ENCODE measurements around the gene ZNF576.

DNA sequence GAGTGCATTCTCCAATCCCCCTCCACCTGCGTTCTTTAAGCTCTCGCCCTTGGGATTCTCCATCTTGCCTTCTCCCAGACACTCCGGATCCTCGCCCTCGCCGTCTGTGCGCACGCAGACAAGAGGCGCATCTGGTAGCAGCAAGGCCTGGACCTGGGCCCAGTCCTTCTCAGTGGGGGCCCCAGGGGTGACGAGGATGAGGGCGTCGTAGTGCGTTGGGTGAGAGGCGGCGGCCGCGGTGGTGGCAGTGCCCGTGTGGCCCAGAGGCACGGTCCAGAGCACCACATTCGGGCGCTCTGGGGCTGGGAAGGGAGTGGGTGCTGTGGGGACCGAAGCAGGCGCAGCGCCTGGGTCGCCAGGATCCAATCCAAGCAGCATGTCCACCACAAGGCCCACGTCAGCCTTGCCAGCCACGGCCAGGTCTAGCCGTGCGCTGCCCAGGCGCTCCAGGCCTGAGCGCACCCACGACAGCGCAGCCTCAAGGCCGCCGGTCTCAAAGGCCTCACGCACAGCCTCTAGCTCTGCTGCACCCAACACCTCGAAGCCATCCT is 3.5 kb upstream of the ZNF576 start:
- TF ChIP-seq NANOG (IDR thresholded peaks at IDR 0.05; ENCODE audit: borderline replicate concordance) (no peak), EZH2phosphoT487 (IDR thresholded peaks at IDR 0.05; ENCODE audit: unreplicated experiment) (no peak), EZH2 (IDR thresholded peaks at IDR 0.05; ENCODE audit: low read depth, unreplicated experiment) (no peak), POLR2AphosphoS5 (IDR thresholded peaks at IDR 0.05; ENCODE audit: low read depth) (no peak), CREB1 (CRISPR knock-in tag; IDR thresholded peaks at IDR 0.05; ENCODE audit: low read depth) (no peak), ZNF331 (CRISPR knock-in tag; IDR thresholded peaks at IDR 0.05; ENCODE audit: low read depth) (no peak)
- TF ChIP-seq, protein P1, sequence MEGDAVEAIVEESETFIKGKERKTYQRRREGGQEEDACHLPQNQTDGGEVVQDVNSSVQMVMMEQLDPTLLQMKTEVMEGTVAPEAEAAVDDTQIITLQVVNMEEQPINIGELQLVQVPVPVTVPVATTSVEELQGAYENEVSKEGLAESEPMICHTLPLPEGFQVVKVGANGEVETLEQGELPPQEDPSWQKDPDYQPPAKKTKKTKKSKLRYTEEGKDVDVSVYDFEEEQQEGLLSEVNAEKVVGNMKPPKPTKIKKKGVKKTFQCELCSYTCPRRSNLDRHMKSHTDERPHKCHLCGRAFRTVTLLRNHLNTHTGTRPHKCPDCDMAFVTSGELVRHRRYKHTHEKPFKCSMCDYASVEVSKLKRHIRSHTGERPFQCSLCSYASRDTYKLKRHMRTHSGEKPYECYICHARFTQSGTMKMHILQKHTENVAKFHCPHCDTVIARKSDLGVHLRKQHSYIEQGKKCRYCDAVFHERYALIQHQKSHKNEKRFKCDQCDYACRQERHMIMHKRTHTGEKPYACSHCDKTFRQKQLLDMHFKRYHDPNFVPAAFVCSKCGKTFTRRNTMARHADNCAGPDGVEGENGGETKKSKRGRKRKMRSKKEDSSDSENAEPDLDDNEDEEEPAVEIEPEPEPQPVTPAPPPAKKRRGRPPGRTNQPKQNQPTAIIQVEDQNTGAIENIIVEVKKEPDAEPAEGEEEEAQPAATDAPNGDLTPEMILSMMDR (conservative IDR thresholded peaks at IDR 0.05; ENCODE audit: low read depth in 2 of 2): no peak
- TF ChIP-seq, protein P2, sequence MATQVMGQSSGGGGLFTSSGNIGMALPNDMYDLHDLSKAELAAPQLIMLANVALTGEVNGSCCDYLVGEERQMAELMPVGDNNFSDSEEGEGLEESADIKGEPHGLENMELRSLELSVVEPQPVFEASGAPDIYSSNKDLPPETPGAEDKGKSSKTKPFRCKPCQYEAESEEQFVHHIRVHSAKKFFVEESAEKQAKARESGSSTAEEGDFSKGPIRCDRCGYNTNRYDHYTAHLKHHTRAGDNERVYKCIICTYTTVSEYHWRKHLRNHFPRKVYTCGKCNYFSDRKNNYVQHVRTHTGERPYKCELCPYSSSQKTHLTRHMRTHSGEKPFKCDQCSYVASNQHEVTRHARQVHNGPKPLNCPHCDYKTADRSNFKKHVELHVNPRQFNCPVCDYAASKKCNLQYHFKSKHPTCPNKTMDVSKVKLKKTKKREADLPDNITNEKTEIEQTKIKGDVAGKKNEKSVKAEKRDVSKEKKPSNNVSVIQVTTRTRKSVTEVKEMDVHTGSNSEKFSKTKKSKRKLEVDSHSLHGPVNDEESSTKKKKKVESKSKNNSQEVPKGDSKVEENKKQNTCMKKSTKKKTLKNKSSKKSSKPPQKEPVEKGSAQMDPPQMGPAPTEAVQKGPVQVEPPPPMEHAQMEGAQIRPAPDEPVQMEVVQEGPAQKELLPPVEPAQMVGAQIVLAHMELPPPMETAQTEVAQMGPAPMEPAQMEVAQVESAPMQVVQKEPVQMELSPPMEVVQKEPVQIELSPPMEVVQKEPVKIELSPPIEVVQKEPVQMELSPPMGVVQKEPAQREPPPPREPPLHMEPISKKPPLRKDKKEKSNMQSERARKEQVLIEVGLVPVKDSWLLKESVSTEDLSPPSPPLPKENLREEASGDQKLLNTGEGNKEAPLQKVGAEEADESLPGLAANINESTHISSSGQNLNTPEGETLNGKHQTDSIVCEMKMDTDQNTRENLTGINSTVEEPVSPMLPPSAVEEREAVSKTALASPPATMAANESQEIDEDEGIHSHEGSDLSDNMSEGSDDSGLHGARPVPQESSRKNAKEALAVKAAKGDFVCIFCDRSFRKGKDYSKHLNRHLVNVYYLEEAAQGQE (IDR thresholded peaks at IDR 0.05; ENCODE audit: unreplicated experiment): no peak
- TF ChIP-seq, protein P3, sequence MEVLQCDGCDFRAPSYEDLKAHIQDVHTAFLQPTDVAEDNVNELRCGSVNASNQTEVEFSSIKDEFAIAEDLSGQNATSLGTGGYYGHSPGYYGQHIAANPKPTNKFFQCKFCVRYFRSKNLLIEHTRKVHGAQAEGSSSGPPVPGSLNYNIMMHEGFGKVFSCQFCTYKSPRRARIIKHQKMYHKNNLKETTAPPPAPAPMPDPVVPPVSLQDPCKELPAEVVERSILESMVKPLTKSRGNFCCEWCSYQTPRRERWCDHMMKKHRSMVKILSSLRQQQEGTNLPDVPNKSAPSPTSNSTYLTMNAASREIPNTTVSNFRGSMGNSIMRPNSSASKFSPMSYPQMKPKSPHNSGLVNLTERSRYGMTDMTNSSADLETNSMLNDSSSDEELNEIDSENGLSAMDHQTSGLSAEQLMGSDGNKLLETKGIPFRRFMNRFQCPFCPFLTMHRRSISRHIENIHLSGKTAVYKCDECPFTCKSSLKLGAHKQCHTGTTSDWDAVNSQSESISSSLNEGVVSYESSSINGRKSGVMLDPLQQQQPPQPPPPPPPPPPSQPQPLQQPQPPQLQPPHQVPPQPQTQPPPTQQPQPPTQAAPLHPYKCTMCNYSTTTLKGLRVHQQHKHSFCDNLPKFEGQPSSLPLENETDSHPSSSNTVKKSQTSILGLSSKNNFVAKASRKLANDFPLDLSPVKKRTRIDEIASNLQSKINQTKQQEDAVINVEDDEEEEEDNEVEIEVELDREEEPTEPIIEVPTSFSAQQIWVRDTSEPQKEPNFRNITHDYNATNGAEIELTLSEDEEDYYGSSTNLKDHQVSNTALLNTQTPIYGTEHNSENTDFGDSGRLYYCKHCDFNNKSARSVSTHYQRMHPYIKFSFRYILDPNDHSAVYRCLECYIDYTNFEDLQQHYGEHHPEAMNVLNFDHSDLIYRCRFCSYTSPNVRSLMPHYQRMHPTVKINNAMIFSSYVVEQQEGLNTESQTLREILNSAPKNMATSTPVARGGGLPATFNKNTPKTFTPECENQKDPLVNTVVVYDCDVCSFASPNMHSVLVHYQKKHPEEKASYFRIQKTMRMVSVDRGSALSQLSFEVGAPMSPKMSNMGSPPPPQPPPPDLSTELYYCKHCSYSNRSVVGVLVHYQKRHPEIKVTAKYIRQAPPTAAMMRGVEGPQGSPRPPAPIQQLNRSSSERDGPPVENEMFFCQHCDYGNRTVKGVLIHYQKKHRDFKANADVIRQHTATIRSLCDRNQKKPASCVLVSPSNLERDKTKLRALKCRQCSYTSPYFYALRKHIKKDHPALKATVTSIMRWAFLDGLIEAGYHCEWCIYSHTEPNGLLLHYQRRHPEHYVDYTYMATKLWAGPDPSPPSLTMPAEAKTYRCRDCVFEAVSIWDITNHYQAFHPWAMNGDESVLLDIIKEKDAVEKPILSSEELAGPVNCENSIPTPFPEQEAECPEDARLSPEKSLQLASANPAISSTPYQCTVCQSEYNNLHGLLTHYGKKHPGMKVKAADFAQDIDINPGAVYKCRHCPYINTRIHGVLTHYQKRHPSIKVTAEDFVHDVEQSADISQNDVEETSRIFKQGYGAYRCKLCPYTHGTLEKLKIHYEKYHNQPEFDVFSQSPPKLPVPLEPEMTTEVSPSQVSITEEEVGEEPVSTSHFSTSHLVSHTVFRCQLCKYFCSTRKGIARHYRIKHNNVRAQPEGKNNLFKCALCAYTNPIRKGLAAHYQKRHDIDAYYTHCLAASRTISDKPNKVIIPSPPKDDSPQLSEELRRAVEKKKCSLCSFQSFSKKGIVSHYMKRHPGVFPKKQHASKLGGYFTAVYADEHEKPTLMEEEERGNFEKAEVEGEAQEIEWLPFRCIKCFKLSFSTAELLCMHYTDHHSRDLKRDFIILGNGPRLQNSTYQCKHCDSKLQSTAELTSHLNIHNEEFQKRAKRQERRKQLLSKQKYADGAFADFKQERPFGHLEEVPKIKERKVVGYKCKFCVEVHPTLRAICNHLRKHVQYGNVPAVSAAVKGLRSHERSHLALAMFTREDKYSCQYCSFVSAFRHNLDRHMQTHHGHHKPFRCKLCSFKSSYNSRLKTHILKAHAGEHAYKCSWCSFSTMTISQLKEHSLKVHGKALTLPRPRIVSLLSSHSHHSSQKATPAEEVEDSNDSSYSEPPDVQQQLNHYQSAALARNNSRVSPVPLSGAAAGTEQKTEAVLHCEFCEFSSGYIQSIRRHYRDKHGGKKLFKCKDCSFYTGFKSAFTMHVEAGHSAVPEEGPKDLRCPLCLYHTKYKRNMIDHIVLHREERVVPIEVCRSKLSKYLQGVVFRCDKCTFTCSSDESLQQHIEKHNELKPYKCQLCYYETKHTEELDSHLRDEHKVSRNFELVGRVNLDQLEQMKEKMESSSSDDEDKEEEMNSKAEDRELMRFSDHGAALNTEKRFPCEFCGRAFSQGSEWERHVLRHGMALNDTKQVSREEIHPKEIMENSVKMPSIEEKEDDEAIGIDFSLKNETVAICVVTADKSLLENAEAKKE (CRISPR knock-in tag; IDR thresholded peaks at IDR 0.05): no peak

Data from GM23338 (cell line).